Lung (tissue), 12 donors: ENCODE results near the gene SPRN. TPM values are rescaled to one million over a fixed set of nuclear protein-coding genes. Genes with fewer than 3 reads are reported as not detected.

Experiments
- ATAC-seq: fragments of 200-7000 bp; cut with Tn5 transposase; one replicate; pipeline ENCODE4 v1.9.1; 2020; ENCODE audit warnings: moderate number of reproducible peaks; ENCODE audit not compliant: insufficient read depth, low FRiP score
- DNase-seq, 3 donors: peaks; one replicate each; pipeline ENCODE4 v3.0.0-alpha.2; 2013 to 2017
- H3K27ac ChIP-seq, 2 donors: one replicate each; pipeline ENCODE4 v1.5.1; 2013; ENCODE audit warnings: mild to moderate bottlenecking in 2 of 2, moderate library complexity in 2 of 2, control low read depth in 1 of 2, inconsistent platforms in 1 of 2, low read depth in 1 of 2, low read length in 1 of 2
- H3K27me3 ChIP-seq, 3 donors: one replicate each; pipeline ENCODE4 v1.5.1; 2013; ENCODE audit warnings: low read length in 2 of 3; ENCODE audit not compliant: control insufficient read depth in 3 of 3, insufficient read depth in 3 of 3
- H3K36me3 ChIP-seq, 4 donors: one replicate each; pipeline ENCODE4 v1.5.1; 2013; ENCODE audit warnings: low read length in 4 of 4, mild to moderate bottlenecking in 1 of 4, moderate library complexity in 1 of 4; ENCODE audit not compliant: control insufficient read depth in 4 of 4, insufficient read depth in 4 of 4
- H3K4me1 ChIP-seq, 5 donors: one replicate each; pipeline ENCODE4 v1.5.1; 2013; ENCODE audit warnings: low read length in 5 of 5, mild to moderate bottlenecking in 2 of 5, moderate library complexity in 1 of 5; ENCODE audit not compliant: control insufficient read depth in 5 of 5, insufficient read depth in 5 of 5
- H3K4me3 ChIP-seq: one replicate; pipeline ENCODE4 v1.5.1; 2013; ENCODE audit warnings: mild to moderate bottlenecking, control low read depth, moderate library complexity
- H3K9ac ChIP-seq, 2 donors: one replicate each; pipeline ENCODE4 v1.5.1; 2013; ENCODE audit warnings: low read length in 2 of 2, control low read depth in 1 of 2; ENCODE audit not compliant: insufficient read depth in 1 of 2
- H3K9me3 ChIP-seq, 4 donors: one replicate each; pipeline ENCODE4 v1.5.1; 2013; ENCODE audit warnings: low read length in 3 of 4, mild to moderate bottlenecking in 1 of 4, moderate library complexity in 1 of 4; ENCODE audit not compliant: control insufficient read depth in 4 of 4, insufficient read depth in 3 of 4
- WGBS, 2 donors: extraction: QIAGEN DNeasy Blood & Tissue Kit; methylation state at CpG; one replicate each; pipeline ENCODE4 v1.1.7; 2013; 5-methylcytosine and 5-hydroxymethylcytosine counted together
- polyA plus RNA-seq, 2 donors: library from polyadenylated mRNA; stranded (reverse); fragments of 200-250 nt; gene quantifications; one replicate each; pipeline ENCODE4 v1.2.1, GENCODE V29; 2013
- total RNA-seq, 2 donors: library from RNA; depleted of rRNA in 1 of 2; stranded (reverse); fragments of >200 nt in 1 of 2; gene quantifications; one replicate each; pipeline ENCODE4 v1.2.1, GENCODE V29; 2014 to 2021
- TF ChIP-seq, protein P1 (sequence below): IDR thresholded peaks from 2 replicates; pipeline ENCODE4 v1.5.1; 2012; ENCODE audit warnings: mild to moderate bottlenecking; ENCODE audit errors: control extremely low read depth, extremely low read depth
- donor health status: control.
- donor health status: control.
- donor health status: Bipolar disorder and iron deficiency.
- donor health status: healthy.
- donor health status: DM: yes; HTN: yes; CAD: no.

SPRN gene
- total and polyA plus RNA-seq, 4 donors: 0.11 to 0.34 (median 0.16) TPM

DNA sequence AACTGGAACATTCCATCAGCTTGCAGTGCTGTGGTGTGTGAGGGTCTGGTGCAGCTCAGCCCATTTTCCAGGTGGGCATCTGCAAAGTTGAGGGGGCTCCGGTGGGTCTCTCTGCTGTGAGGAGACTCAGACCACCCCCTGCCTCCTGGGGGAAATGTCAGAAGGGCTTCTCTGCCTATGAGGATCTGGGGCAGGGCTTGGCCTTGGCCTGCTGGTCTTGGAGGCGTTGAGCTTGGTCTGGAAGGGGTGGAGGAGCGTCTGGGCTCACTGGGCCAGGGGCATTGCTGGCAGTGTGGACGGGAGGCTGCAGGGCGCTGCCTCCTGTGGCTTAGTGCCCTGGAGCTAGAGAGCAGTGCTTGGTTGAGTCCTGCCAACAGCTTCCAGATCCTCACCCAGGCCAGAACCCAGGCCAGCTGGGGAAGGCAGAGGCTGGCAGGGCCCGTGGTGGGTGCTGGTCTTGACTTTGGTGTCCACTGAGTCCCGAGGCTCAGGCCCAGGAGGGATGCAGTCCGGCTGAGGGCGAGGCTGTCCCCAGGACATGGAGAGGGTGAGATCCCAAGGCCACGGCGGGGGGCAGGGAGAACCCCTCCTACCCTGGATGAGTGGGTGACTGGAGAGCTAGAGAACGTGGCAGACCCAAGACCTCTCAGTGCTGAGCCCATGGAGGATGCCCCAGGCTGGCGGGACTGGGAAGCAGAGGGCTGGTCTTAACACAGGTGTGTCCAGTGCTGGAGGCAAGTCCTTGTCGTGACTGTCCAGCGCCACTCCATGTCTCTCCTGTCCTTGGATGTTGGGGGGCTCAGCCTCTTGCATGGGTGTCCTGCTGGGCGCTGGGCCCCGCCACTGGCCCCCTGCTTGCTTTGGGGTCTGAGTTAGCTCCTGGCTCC is 2.8 kb downstream of the SPRN start:
- Histone ChIP-seq H3K27ac (no peak overlapping the region), H3K27me3 (peaks cover 0 to 4% (median 0%) of the 10 kb centered on the region in 3 donors), H3K9me3 (peaks cover 0 to 5% (median 0%) of the 10 kb centered on the region in 4 donors), H3K36me3 (peaks cover 0 to 26% (median 5%) of the 10 kb centered on the region in 4 donors), H3K4me1 (peaks cover 0 to 5% (median 0%) of the 10 kb centered on the region in 5 donors), H3K4me3 (no peak overlapping the region), H3K9ac (no peak overlapping the region)
- 84 to 93% methylated on average over 15 to 17 of the region's 17 CpGs for WGBS, 2 donors
- DNase-seq (no peak), ATAC-seq (no peak)
- TF ChIP-seq, protein P1, sequence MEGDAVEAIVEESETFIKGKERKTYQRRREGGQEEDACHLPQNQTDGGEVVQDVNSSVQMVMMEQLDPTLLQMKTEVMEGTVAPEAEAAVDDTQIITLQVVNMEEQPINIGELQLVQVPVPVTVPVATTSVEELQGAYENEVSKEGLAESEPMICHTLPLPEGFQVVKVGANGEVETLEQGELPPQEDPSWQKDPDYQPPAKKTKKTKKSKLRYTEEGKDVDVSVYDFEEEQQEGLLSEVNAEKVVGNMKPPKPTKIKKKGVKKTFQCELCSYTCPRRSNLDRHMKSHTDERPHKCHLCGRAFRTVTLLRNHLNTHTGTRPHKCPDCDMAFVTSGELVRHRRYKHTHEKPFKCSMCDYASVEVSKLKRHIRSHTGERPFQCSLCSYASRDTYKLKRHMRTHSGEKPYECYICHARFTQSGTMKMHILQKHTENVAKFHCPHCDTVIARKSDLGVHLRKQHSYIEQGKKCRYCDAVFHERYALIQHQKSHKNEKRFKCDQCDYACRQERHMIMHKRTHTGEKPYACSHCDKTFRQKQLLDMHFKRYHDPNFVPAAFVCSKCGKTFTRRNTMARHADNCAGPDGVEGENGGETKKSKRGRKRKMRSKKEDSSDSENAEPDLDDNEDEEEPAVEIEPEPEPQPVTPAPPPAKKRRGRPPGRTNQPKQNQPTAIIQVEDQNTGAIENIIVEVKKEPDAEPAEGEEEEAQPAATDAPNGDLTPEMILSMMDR: no peak

DNA sequence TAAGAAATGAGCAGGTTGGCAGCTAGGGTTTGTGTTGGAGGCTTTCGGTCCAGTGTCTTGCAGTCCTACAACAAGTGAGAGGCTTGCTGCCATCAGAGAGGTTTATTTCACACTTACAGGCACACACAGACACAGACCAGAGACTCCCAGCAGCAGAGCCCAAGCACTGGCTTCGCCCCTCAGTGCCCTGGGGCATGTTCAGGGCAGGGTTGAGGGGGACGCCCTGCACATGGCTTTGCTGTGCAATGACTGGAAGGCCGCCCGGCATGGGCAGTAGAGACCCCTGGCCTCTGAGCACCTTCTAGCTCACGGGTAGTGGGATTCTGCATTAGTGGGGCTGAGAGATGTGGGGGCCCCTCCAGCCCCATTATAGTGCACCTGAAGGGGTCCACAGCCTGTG is 3.8 kb downstream of the SPRN start:
- ATAC-seq: no peak
- 92 to 94% methylated on average over 6 of the region's 6 CpGs for WGBS, 2 donors

DNA sequence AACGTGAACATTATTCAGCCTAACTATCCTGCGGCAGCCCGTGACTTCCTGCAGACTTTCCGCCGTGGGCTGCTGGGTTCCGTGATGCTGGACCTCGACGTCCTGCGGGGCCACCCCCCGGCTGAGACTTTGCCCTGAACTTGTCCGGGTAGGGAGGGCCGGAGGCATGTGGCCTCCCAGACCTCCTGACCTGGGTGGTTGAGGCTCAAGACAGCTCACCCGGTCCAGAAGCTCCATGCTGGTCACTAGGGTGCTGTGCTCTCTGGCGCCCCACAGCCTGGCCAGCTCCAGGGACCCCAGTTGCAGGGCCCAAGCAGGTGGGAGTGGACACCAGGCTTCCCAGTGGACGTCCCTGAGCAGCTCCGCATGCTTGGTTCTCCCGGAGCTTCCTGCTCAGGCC is 4.4 kb downstream of the SPRN start:
- TF ChIP-seq, protein P1: no peak
- no peak overlapping the region for H3K9ac ChIP-seq
- peaks cover 0 to 7% (median 0%) of the 10 kb centered on the region in 4 donors for H3K9me3 ChIP-seq
- H3K27ac ChIP-seq: no peak overlapping the region
- no peak overlapping the region for H3K4me3 ChIP-seq
- DNase-seq (no peak), ATAC-seq (no peak)
- WGBS, 2 donors: 93 to 95% methylated on average over 17 of the region's 17 CpGs
- peaks cover 0 to under 1% (median 0%) of the 10 kb centered on the region in 3 donors for H3K27me3 ChIP-seq
- peaks cover 2 to 30% (median 13%) of the 10 kb centered on the region in 4 donors for H3K36me3 ChIP-seq
- peaks cover 0 to 5% (median 0%) of the 10 kb centered on the region in 5 donors for H3K4me1 ChIP-seq

More for the DNA sequence above, 3.8 kb downstream of the SPRN start:
- DNase-seq: no peak
- Histone ChIP-seq H3K27ac (no peak overlapping the region), H3K9me3 (peaks cover 0 to 7% (median 0%) of the 10 kb centered on the region in 4 donors), H3K4me3 (no peak overlapping the region), H3K36me3 (peaks cover 2 to 30% (median 7%) of the 10 kb centered on the region in 4 donors), H3K9ac (no peak overlapping the region), H3K27me3 (peaks cover 0 to 4% (median 0%) of the 10 kb centered on the region in 3 donors), H3K4me1 (peaks cover 0 to 5% (median 0%) of the 10 kb centered on the region in 5 donors)
- TF ChIP-seq, protein P1: no peak
